GM19023 (cell line): ENCODE data around the gene PKD2L2.
"Not testable (repeated sequence)": the region's sequence is repeated elsewhere in the genome, so short reads cannot be mapped to it uniquely, and the experiment has no call there.

Experiments used
- ATAC-seq: cut with Tn5 transposase; IDR thresholded peaks from one replicate; pipeline ENCODE4 v1.9.1; 2021; ENCODE audit warnings: mild to moderate bottlenecking, moderate library complexity; ENCODE audit not compliant: unreplicated experiment

Gene PKD2L2

GRCh38 chr5:137888863-137889759 is at the start of gene PKD2L2:
TSS of gene PKD2L2 (plus strand) at chr5:137889457. CDS start at chr5:137889492, 35 bp downstream.
- ATAC-seq = peak; percentile 97

GRCh38 chr5:137842296-137842695 is 47.0 kb upstream of the PKD2L2 start:
- no peak for ATAC-seq

GRCh38 chr5:137843676-137844299 is 45.5 kb upstream of the PKD2L2 start:
- ATAC-seq = no peak

- no peak for ATAC-seq
These were observed 43.8 kb upstream of the PKD2L2 start for GRCh38 chr5:137845472-137845871.

- ATAC-seq = peak; percentile 64
These were observed 41.6 kb upstream of the PKD2L2 start for GRCh38 chr5:137847687-137848086.

- not testable (repeated sequence) for ATAC-seq
These were observed 36.1 kb upstream of the PKD2L2 start for GRCh38 chr5:137853165-137853564.

- no peak for ATAC-seq
These were observed 33.1 kb upstream of the PKD2L2 start for GRCh38 chr5:137856201-137856600.

- ATAC-seq = no peak
These were observed 32.1 kb upstream of the PKD2L2 start for GRCh38 chr5:137856916-137857862.

GRCh38 chr5:137858223-137858916 is 30.9 kb upstream of the PKD2L2 start:
- ATAC-seq = peak; percentile 77

- no peak for ATAC-seq
These were observed 30.3 kb upstream of the PKD2L2 start for GRCh38 chr5:137858954-137859353.

GRCh38 chr5:137862251-137862650 is 27.0 kb upstream of the PKD2L2 start:
- no peak for ATAC-seq

GRCh38 chr5:137863653-137864052 is 25.6 kb upstream of the PKD2L2 start:
- not testable (repeated sequence) for ATAC-seq

GRCh38 chr5:137866541-137867388 is 22.5 kb upstream of the PKD2L2 start:
- no peak for ATAC-seq

GRCh38 chr5:137867664-137868063 is 21.6 kb upstream of the PKD2L2 start, which contains the start of gene MYOT:
TSS of gene MYOT (plus strand) at chr5:137867860. CDS start at chr5:137870652, 2,792 bp downstream.
- ATAC-seq = no peak

GRCh38 chr5:137870647-137871339 is 18.5 kb upstream of the PKD2L2 start:
- ATAC-seq = no peak

GRCh38 chr5:137871571-137871970 is 17.7 kb upstream of the PKD2L2 start:
- no peak for ATAC-seq

GRCh38 chr5:137872466-137872865 is 16.8 kb upstream of the PKD2L2 start:
- no peak for ATAC-seq

- ATAC-seq = no peak
These were observed 13.2 kb upstream of the PKD2L2 start for GRCh38 chr5:137876101-137876500.

GRCh38 chr5:137880313-137880712 is 8.9 kb upstream of the PKD2L2 start:
- no peak for ATAC-seq
